Hepatocyte (in vitro differentiated cells): ENCODE data around the gene PPP1R1C. TPM values are rescaled to one million over a fixed set of nuclear protein-coding genes. Genes with fewer than 3 reads are reported as not detected.

ENCODE experiments used
- DNase-seq: peaks from one replicate; pipeline ENCODE4 v3.0.0-alpha.2; 2016; ENCODE audit warnings: low spot score
- H2AFZ ChIP-seq: fragments of 200-600 bp; sonication (generic); 2 replicates; pipeline ENCODE4 v1.6.0; 2016; ENCODE audit warnings: antibody characterized with exemption, mild to moderate bottlenecking
- H3K27ac ChIP-seq: fragments of 200-600 bp; sonication (generic); 2 replicates; pipeline ENCODE4 v1.5.1; 2016; ENCODE audit warnings: mild to moderate bottlenecking
- H3K27me3 ChIP-seq: fragments of 200-600 bp; sonication (generic); 2 replicates; pipeline ENCODE4 v1.6.1; 2016
- H3K36me3 ChIP-seq: fragments of 200-600 bp; sonication (generic); replicated peaks from 2 replicates; pipeline ENCODE4 v1.5.1; 2016; ENCODE audit warnings: low read depth; ENCODE audit not compliant: insufficient read depth
- H3K4me1 ChIP-seq: fragments of 200-600 bp; sonication (generic); 2 replicates; pipeline ENCODE4 v1.5.1; 2016; ENCODE audit warnings: mild to moderate bottlenecking, moderate library complexity; ENCODE audit not compliant: insufficient read depth
- H3K4me2 ChIP-seq: fragments of 200-600 bp; sonication (generic); 2 replicates; pipeline ENCODE4 v1.6.0; 2016
- H3K4me3 ChIP-seq: fragments of 200-600 bp; sonication (generic); 2 replicates; pipeline ENCODE4 v1.5.1; 2016; ENCODE audit warnings: mild to moderate bottlenecking
- H3K79me2 ChIP-seq: fragments of 200-600 bp; sonication (generic); 2 replicates; pipeline ENCODE4 v1.6.0; 2017; ENCODE audit warnings: mild to moderate bottlenecking
- H3K9me2 ChIP-seq: fragments of 200-600 bp; sonication (generic); replicated peaks from 2 replicates; pipeline ENCODE4 v1.6.0; 2017; ENCODE audit warnings: mild to moderate bottlenecking; ENCODE audit not compliant: insufficient read depth
- H3K9me3 ChIP-seq: fragments of 200-600 bp; sonication (generic); 2 replicates; pipeline ENCODE4 v1.5.1; 2016; ENCODE audit warnings: low read depth, mild to moderate bottlenecking
- H4K20me1 ChIP-seq: fragments of 200-600 bp; sonication (generic); 2 replicates; pipeline ENCODE4 v1.6.0; 2016; ENCODE audit warnings: mild to moderate bottlenecking; ENCODE audit not compliant: insufficient read depth, poor library complexity, severe bottlenecking
- CTCF ChIP-seq: fragments of 200-600 bp; sonication (generic); IDR thresholded peaks from 2 replicates; pipeline ENCODE4 v1.5.1; 2016; ENCODE audit warnings: antibody characterized with exemption, mild to moderate bottlenecking; ENCODE audit not compliant: poor library complexity
- EZH2 ChIP-seq: fragments of 200-600 bp; sonication (generic); IDR thresholded peaks from 2 replicates; pipeline ENCODE4 v1.6.1; 2016; ENCODE audit warnings: antibody characterized with exemption, mild to moderate bottlenecking, borderline replicate concordance
- EZH2phosphoT487 ChIP-seq: fragments of 200-600 bp; sonication (generic); IDR thresholded peaks from one replicate; pipeline ENCODE4 v1.6.1; 2018; ENCODE audit warnings: antibody characterized with exemption, mild to moderate bottlenecking, low read depth, moderate library complexity; ENCODE audit not compliant: unreplicated experiment, severe bottlenecking
- WGBS: methylation state at CpG from one replicate; pipeline ENCODE4 v1.1.6; 2016; ENCODE audit warnings: low lambda C conversion rate; ENCODE audit errors: missing lambda C conversion rate; 5-methylcytosine and 5-hydroxymethylcytosine counted together
- polyA plus RNA-seq: library from polyadenylated mRNA; unstranded; fragments of >200 nt; fragmentation: Nextera tagmentation; extraction: Ambion mirVana; gene quantifications from 2 replicates; pipeline ENCODE4 v1.2.1, GENCODE V29; 2016
- total RNA-seq: library from RNA; depleted of rRNA; stranded (reverse); fragments of >200 nt; gene quantifications from 2 replicates; pipeline ENCODE4 v1.2.3, GENCODE V29; 2014

The PPP1R1C gene
- total and polyA plus RNA-seq, 2 experiments from 2014 or later, result 8.4 to 10.7 TPM

- no peaks in the 10 kb centered on the region for H3K4me1 ChIP-seq
- H4K20me1 ChIP-seq, result no peaks in the 10 kb centered on the region
- no peaks in the 10 kb centered on the region for H3K9me2 ChIP-seq
- no peak overlapping the region for H3K4me2 ChIP-seq
- TF ChIP-seq EZH2 (no peak), CTCF (no peak), EZH2phosphoT487 (no peak)
- H3K9me3 ChIP-seq, result no peaks in the 10 kb centered on the region
- no peak for DNase-seq
- H3K36me3 ChIP-seq, result no peaks in the 10 kb centered on the region
- H2AFZ ChIP-seq, result no peak overlapping the region
- no peak overlapping the region for H3K4me3 ChIP-seq
- H3K27me3 ChIP-seq, result no peaks in the 10 kb centered on the region
- H3K27ac ChIP-seq, result no peak overlapping the region
- H3K79me2 ChIP-seq, result no peaks in the 10 kb centered on the region
Observed at GRCh38 chr2:182047544-182047943, 61.9 kb downstream of the PPP1R1C start.

GRCh38 chr2:182048088-182048487 lies 62.4 kb downstream of the PPP1R1C start:
- DNase-seq, result no peak
- no peaks in the 10 kb centered on the region for H3K9me2 ChIP-seq
- WGBS, result 87% methylated on average over 2 of the region's 2 CpGs
- no peaks in the 10 kb centered on the region for H3K27me3 ChIP-seq
- H3K4me3 ChIP-seq, result no peak overlapping the region
- H3K4me2 ChIP-seq, result no peak overlapping the region
- H3K79me2 ChIP-seq, result no peaks in the 10 kb centered on the region
- H4K20me1 ChIP-seq, result no peaks in the 10 kb centered on the region
- no peaks in the 10 kb centered on the region for H3K36me3 ChIP-seq
- H3K27ac ChIP-seq, result no peak overlapping the region
- H3K4me1 ChIP-seq, result no peaks in the 10 kb centered on the region
- no peak for TF ChIP-seq EZH2phosphoT487
- TF ChIP-seq CTCF, result no peak
- no peak for TF ChIP-seq EZH2
- no peak overlapping the region for H2AFZ ChIP-seq
- no peaks in the 10 kb centered on the region for H3K9me3 ChIP-seq

GRCh38 chr2:182048621-182049020 lies 63.0 kb downstream of the PPP1R1C start:
- Histone ChIP-seq H3K4me2 (no peak overlapping the region), H3K79me2 (no peaks in the 10 kb centered on the region), H3K4me1 (no peaks in the 10 kb centered on the region), H3K27me3 (no peaks in the 10 kb centered on the region), H3K4me3 (no peak overlapping the region), H3K9me2 (no peaks in the 10 kb centered on the region), H3K27ac (no peak overlapping the region), H3K36me3 (no peaks in the 10 kb centered on the region), H3K9me3 (no peaks in the 10 kb centered on the region), H4K20me1 (no peaks in the 10 kb centered on the region), H2AFZ (no peak overlapping the region)
- 100% methylated on average over 2 of the region's 2 CpGs for WGBS
- no peak for DNase-seq
- TF ChIP-seq EZH2 (no peak), EZH2phosphoT487 (no peak), CTCF (no peak)
